Fibroblast of lung (primary cell): Measurements from ENCODE around the gene SUPT4H1.

Source experiments
- CTCF ChIP-seq, 2 donors: IDR thresholded peaks in 1 of 2; conservative IDR thresholded peaks in 1 of 2; 1 replicate in 1 of 2; 2 replicates in 1 of 2; pipeline ENCODE4 v1.5.1; 2011 to 2012; ENCODE audit warnings: low read length in 2 of 2, control low read depth in 1 of 2, inconsistent platforms in 1 of 2, low read depth in 1 of 2, mild to moderate bottlenecking in 1 of 2
- EZH2 ChIP-seq: IDR thresholded peaks from 2 replicates; pipeline ENCODE4 v1.5.1; 2012; ENCODE audit warnings: low read length, control low read depth, mild to moderate bottlenecking; ENCODE audit errors: missing control alignments

- TF ChIP-seq CTCF (conservative IDR thresholded peaks at IDR 0.05 in 1 of 2, IDR thresholded peaks at IDR 0.05 in 1 of 2; ENCODE audit: low read depth in 1 of 2, low read length in 2 of 2) (no peak), EZH2 (no peak)
These were observed 24.5 kb upstream of the SUPT4H1 start for GRCh38 chr17:58376472-58377000.
